ENCODE measurements around the gene FAM47B.

The FAM47B gene

DNA sequence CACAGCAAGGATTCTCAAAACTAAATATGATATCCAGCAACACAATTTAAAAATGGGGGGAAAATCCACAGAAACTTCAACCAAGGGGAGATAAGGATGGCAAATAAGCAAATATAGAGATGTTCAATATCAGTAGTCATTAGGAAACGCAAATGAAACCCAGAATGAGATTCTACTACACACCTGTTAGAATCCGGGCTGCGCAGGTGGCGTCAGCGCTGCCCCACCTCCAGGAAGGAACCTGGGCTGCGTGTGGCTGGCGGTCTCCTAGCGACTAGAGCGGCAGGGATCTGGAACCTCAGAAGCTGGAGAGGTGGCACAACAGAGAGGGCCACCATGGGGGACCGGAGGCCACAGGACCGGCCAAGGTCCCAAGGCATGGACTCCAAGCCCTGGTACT, at the start of gene FAM47B:
TSS of gene FAM47B (plus strand) at position 301 of the 400 bp plus-strand sequence. CDS start at position 337, 36 bp downstream.
- H3K27ac Mint-ChIP-seq = no peak within 1 kb of the TSS
- H3K4me1 Mint-ChIP-seq = no peaks in the 10 kb centered on the region
- H3K9me3 Mint-ChIP-seq = no peaks in the 10 kb centered on the region
- H3K4me3 Mint-ChIP-seq = no peak within 1 kb of the TSS
- ATAC-seq (no peak), DNase-seq (no peak)
- H3K36me3 Mint-ChIP-seq (ENCODE audit: low read depth) = no peaks in the 10 kb centered on the region
- no peaks in the 10 kb centered on the region for H3K27me3 Mint-ChIP-seq

DNA sequence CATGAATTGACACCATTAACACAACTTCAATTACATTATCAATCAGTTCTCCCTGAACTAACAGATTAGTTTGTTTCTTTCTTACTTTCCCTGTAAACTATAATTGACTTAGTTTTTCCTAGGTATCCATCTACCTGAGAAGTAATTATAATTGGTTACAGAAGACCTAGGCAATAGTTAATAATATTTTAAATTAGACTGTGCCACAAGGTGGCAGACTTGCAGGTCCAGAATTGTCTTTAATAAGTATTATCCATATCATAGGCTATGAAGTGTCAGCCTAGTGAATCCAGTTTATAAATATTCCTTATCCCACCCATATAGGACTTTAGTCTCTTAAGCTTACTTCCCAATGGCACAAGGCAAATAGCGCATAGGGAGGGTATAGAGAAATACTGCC, 48.9 kb upstream of the FAM47B start:
- H3K36me3 Mint-ChIP-seq (ENCODE audit: low read depth) = no peaks in the 10 kb centered on the region
- H3K27me3 Mint-ChIP-seq = no peaks in the 10 kb centered on the region
- H3K9me3 Mint-ChIP-seq = no peaks in the 10 kb centered on the region
- no peak overlapping the region for H3K27ac Mint-ChIP-seq
- no peaks in the 10 kb centered on the region for H3K4me1 Mint-ChIP-seq
- DNase-seq = no peak
- H3K4me3 Mint-ChIP-seq = no peak overlapping the region
- no peak for ATAC-seq

DNA sequence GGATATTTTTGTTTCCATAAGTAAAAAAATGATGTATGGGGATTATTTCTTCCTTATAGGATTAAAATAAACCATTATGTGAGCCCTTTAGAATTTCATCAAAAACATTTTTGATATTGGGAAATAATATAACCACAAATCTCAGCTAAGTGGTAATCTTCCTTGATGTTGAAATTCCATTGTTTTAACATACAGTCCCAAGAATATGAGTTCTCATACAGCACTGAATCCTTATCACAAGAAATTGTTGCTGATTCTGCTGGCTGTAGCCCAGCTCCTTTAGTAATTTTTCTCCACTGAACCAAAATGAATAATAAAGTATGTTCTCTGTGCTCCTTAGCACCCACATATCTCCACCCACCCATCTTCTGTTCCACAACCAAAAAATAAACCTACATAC, 41.9 kb upstream of the FAM47B start:
- H3K4me3 Mint-ChIP-seq = no peak overlapping the region
- ATAC-seq (no peak), DNase-seq (no peak)
- no peak overlapping the region for H3K27ac Mint-ChIP-seq
- no peaks in the 10 kb centered on the region for H3K9me3 Mint-ChIP-seq
- no peaks in the 10 kb centered on the region for H3K4me1 Mint-ChIP-seq
- no peaks in the 10 kb centered on the region for H3K36me3 Mint-ChIP-seq (ENCODE audit: low read depth)
- H3K27me3 Mint-ChIP-seq = no peaks in the 10 kb centered on the region

DNA sequence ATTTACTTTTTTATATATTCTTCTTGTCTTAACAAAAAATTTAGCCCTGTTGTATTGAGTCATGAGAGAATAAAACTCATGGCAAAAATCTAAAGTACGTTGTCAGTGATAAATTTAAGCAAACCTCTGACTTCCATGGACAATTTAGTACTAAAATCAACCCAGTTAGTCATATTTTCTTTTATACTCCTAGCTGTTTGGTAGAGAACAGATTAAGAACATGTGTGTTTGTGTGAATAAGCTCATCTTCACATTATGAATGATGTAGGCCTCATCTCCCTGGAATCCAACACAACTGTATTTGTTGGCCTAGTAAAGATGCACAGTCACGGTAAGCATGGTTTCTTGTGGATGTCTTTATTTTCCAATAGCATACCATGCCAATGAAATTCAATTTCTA, 40.8 kb upstream of the FAM47B start:
- ATAC-seq (no peak), DNase-seq (no peak)
- Mint-ChIP-seq H3K9me3 (no peaks in the 10 kb centered on the region), H3K4me1 (no peaks in the 10 kb centered on the region), H3K4me3 (no peak overlapping the region), H3K27ac (no peak overlapping the region), H3K36me3 (ENCODE audit: low read depth) (no peaks in the 10 kb centered on the region), H3K27me3 (no peaks in the 10 kb centered on the region)

DNA sequence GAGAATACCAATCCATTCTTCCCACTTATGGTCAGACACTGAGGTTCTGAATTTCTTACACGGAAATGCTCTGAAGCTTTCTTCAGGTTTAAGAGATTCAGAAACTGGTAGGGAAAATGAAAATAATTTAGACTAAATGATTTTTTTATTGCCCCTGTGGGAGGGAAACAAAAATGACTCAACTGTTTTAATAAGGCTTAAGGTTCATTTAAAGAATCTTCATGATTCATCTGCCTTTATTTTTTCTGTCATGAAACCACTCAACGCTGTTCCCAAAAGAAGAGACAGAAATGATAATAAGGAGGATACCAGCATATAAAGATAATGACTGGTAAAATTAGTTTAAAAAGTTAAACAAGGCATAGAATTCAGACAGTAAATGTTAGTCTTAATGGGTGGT, 39.3 kb upstream of the FAM47B start:
- Mint-ChIP-seq H3K36me3 (ENCODE audit: low read depth) (no peaks in the 10 kb centered on the region), H3K27ac (no peak overlapping the region), H3K27me3 (no peaks in the 10 kb centered on the region), H3K9me3 (no peaks in the 10 kb centered on the region), H3K4me1 (no peaks in the 10 kb centered on the region), H3K4me3 (no peak overlapping the region)
- DNase-seq (no peak), ATAC-seq (no peak)

DNA sequence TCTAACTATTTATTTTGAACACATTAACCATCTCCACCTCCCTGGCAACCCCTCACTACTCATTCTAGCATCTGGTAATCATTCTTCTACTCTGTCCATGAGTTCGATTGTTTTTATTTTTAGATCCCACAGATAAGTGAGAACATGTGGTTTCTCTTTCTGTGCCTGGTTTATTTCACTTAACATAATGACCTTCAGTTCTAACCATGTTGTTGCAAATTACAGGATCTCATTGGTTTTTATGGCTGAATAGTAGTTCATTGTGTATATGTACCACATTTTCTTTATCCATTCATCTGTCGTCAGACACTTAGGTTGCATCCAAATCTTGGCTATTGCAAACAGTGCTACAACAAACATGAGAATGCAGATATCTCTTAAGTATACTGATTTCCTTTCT, 33.4 kb upstream of the FAM47B start:
- no peak for ATAC-seq
- no peaks in the 10 kb centered on the region for H3K4me1 Mint-ChIP-seq
- DNase-seq = no peak
- no peaks in the 10 kb centered on the region for H3K36me3 Mint-ChIP-seq (ENCODE audit: low read depth)
- H3K27me3 Mint-ChIP-seq = no peaks in the 10 kb centered on the region
- peaks cover 6% of the 10 kb centered on the region for H3K9me3 Mint-ChIP-seq
- no peak overlapping the region for H3K27ac Mint-ChIP-seq
- H3K4me3 Mint-ChIP-seq = no peak overlapping the region

DNA sequence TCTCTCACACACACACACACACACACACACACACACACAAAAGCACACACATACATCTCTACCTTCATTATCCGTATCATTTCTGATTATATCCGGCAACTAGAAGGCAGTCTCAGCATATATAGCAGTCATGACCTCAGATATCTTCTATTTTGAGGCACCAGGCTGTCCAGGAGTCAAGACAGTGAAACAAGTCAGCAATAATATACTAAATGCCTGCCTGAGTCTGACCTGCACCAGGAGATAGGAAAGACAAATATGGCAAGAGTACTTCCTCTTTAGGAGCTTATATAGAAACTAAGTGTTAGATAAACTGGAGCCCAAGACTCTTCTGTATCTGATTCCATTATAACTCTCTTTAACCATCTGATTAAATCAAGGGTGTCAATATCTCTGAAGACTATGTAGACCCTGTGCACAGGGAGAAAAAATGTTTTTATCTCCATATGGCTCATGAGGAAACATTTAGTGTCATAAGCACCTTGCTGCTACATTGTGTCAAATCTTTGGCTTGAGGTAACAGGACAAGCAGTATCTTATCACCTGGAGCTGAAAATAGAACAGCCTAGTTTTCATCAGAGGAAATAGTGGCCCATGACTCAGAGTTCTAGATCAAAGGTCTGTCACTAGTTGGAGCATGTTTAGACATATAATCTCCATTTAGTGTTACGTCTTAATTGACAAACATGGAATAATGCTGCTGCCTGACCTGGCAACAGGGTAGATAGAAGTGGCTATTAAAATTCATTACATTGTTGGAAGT, 27.0 kb upstream of the FAM47B start:
- H3K9me3 Mint-ChIP-seq = peaks cover 6% of the 10 kb centered on the region
- ATAC-seq = no peak
- no peaks in the 10 kb centered on the region for H3K36me3 Mint-ChIP-seq (ENCODE audit: low read depth)
- H3K27ac Mint-ChIP-seq = no peak overlapping the region
- no peak for DNase-seq
- no peaks in the 10 kb centered on the region for H3K27me3 Mint-ChIP-seq
- no peaks in the 10 kb centered on the region for H3K4me1 Mint-ChIP-seq
- no peak overlapping the region for H3K4me3 Mint-ChIP-seq

DNA sequence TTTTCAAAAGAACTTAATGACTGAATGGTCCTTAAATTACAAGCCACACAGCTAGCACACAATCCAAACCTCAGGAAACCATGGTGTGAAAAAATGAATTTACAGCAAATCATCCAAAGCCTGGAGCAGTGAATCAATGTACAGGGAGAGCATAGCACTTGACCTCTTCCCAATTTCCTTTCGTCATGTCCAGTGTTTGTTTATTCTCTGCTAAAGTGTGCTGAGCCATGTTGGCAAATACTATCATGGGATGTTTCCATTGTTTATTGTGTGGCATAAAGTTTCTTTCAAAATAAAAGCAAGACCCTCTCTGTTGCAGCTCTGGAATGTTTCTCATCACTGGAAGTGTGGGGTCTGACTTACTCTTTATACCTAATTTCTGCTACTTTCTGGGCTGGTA, 25.4 kb upstream of the FAM47B start:
- Mint-ChIP-seq H3K9me3 (peaks cover 2% of the 10 kb centered on the region), H3K27me3 (no peaks in the 10 kb centered on the region), H3K27ac (no peak overlapping the region), H3K36me3 (ENCODE audit: low read depth) (no peaks in the 10 kb centered on the region), H3K4me1 (no peaks in the 10 kb centered on the region), H3K4me3 (no peak overlapping the region)
- ATAC-seq (no peak), DNase-seq (no peak)

DNA sequence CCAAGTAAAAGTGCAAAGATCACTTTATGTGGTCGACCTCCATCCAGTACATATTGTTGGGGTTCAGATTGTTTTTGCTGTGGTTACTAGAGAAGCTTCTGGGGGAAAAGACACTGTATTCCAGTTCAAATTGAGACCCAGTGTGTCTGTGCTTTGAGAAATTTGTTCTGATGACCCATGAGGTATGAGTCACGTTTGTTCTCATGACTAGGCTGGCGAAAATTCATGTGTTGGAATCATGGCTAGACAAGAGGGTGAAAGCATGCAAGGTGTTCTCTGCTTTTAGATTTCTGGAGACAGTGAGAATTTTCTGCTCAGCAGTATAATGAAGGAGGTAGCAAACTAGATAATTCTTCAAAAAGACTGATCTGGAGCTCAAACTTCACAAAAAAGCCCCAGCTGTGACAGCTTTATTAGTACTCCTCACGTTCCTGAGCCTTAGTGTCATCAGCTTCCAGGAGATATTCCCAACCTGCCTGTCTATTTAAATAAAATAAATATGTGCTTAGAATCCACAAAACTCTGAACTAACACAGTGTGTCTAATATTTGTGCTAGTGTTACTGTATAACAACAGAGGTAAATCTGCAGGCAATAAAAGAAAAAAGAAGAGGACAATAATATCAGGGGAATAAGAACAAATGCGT, 24.4 kb upstream of the FAM47B start:
- Mint-ChIP-seq H3K27ac (no peak overlapping the region), H3K4me1 (no peaks in the 10 kb centered on the region), H3K4me3 (no peak overlapping the region), H3K27me3 (no peaks in the 10 kb centered on the region), H3K36me3 (ENCODE audit: low read depth) (no peaks in the 10 kb centered on the region), H3K9me3 (no peaks in the 10 kb centered on the region)
- DNase-seq (no peak), ATAC-seq (no peak)

DNA sequence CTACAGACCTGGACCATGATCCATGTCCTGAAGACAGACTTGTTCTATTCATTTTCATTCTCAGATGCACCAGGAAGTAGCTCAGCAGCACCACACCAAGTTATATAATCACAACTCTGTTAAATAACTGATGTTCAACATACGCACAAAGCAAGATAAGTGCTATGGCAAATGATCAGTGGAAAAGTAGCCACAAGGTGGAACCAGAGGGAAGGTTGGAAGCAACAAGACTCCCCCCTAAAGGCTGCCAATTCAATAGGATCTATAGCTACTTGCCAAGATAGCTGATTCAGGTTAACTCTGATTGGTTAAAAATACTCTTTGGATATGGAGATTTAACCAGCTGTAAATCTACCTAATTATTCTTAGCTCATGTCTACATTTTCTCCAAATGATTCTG, 23.7 kb upstream of the FAM47B start:
- Mint-ChIP-seq H3K27ac (no peak overlapping the region), H3K4me3 (no peak overlapping the region), H3K27me3 (no peaks in the 10 kb centered on the region), H3K4me1 (no peaks in the 10 kb centered on the region), H3K9me3 (no peaks in the 10 kb centered on the region), H3K36me3 (ENCODE audit: low read depth) (no peaks in the 10 kb centered on the region)
- no peak for DNase-seq
- ATAC-seq = no peak

DNA sequence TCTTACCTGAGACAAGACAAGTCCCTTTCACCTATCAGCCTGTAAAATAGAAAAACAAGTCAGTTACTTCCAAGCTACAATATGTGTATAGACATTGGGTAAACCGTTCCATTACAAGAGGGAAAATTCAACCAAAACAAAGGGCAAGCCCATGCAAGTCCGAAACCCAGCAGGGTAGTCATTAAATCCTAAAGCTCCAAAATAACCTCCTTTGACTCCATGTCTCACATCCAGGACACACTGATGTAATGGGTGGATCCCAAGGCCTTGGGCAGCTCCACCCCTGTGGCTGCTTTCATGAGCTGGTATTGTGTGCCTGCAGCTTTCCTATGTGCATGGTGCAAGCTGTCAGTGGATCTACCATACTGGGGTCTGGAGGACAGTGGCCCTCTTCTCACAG, 14.7 kb upstream of the FAM47B start:
- no peaks in the 10 kb centered on the region for H3K9me3 Mint-ChIP-seq
- no peaks in the 10 kb centered on the region for H3K4me1 Mint-ChIP-seq
- ATAC-seq (no peak), DNase-seq (no peak)
- no peaks in the 10 kb centered on the region for H3K36me3 Mint-ChIP-seq (ENCODE audit: low read depth)
- H3K27me3 Mint-ChIP-seq = no peaks in the 10 kb centered on the region
- no peak overlapping the region for H3K27ac Mint-ChIP-seq
- no peak overlapping the region for H3K4me3 Mint-ChIP-seq

DNA sequence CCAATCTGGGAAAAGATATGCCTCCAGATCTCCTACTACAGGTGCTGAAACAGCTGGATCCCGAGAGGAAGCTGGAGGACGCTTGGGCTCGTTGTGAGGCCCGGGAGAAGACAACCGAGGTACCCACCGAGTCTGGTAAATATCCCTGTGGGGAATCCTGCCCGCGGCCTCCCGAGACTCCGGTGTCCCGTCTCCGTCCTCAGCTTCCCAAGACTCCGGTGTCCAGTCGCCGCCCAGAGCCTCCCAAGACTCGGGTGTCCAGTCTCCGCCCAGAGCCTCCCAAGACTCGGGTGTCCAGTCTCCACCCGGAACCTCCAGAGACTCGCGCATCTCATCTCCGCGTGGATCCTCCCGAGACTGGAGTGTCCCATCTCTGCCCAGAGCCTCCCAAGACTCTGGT, 639 bp downstream of the FAM47B start:
- no peak for DNase-seq
- no peak for ATAC-seq
- no peaks in the 10 kb centered on the region for H3K36me3 Mint-ChIP-seq (ENCODE audit: low read depth)
- H3K4me1 Mint-ChIP-seq = no peaks in the 10 kb centered on the region
- H3K9me3 Mint-ChIP-seq = no peaks in the 10 kb centered on the region
- no peak overlapping the region for H3K27ac Mint-ChIP-seq
- no peaks in the 10 kb centered on the region for H3K27me3 Mint-ChIP-seq
- H3K4me3 Mint-ChIP-seq = no peak overlapping the region

DNA sequence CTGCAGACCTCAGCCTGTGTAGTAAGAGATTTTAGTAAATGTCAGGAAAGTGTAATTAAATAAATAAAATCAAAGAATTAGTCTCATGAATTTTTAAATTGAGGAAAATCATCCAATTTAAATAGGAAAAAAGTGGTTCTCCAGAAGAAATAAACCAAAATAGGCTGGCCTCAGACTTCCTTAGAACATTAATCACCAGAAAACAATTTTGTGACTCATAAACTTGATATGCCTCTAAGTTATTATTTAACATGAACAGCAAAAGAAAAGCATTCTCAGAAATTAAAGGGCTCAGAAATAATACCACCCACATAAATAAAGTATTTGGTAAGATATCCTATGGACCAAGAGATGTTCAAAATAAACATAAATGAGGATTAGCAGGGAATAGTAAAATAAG, 14.3 kb downstream of the FAM47B start:
- Mint-ChIP-seq H3K9me3 (no peaks in the 10 kb centered on the region), H3K4me1 (no peaks in the 10 kb centered on the region), H3K4me3 (no peak overlapping the region), H3K27ac (no peak overlapping the region), H3K36me3 (ENCODE audit: low read depth) (no peaks in the 10 kb centered on the region), H3K27me3 (no peaks in the 10 kb centered on the region)
- no peak for DNase-seq
- ATAC-seq = no peak

DNA sequence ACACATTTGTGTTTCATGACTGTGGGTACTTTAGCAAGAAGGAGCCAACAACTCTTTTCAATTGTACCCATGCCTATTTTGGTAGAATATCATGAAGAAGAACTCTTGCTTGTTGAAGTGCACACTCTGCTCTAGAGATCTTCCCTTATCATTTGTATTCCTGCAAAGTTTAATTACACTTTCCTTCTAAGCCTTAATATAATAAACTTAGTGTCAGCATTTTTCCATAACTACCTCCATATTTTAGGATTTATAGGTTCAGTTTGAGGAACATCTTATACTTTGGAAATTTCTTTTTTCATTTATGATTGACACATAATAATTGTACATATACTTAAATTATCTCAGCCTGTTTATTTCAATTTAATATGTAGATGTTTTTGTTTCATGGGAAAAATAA, 19.1 kb downstream of the FAM47B start:
- no peak overlapping the region for H3K27ac Mint-ChIP-seq
- no peak overlapping the region for H3K4me3 Mint-ChIP-seq
- no peak for ATAC-seq
- no peak for DNase-seq
- no peaks in the 10 kb centered on the region for H3K27me3 Mint-ChIP-seq
- H3K36me3 Mint-ChIP-seq (ENCODE audit: low read depth) = no peaks in the 10 kb centered on the region
- H3K9me3 Mint-ChIP-seq = no peaks in the 10 kb centered on the region
- no peaks in the 10 kb centered on the region for H3K4me1 Mint-ChIP-seq

DNA sequence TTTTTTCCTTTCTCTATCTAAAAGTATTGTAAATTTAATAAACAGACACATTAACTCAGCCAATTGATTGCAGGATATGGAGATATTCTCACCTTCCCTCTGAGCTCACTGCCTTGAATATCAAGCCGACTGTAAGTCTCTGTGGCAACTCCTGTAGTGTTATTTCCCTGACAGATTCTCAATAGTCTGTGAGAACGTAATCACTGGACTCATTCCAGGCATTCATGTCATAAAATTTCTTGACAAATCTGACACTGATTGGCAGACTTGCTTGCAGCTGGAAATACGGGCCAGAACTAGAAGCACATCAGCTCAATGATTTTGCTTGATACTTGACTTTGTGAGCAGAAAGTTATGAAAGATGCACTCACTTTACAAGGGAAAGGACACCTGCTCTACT, 29.6 kb downstream of the FAM47B start:
- H3K27ac Mint-ChIP-seq = no peak overlapping the region
- no peak for ATAC-seq
- H3K4me3 Mint-ChIP-seq = no peak overlapping the region
- no peaks in the 10 kb centered on the region for H3K36me3 Mint-ChIP-seq (ENCODE audit: low read depth)
- DNase-seq = no peak
- no peaks in the 10 kb centered on the region for H3K4me1 Mint-ChIP-seq
- no peaks in the 10 kb centered on the region for H3K9me3 Mint-ChIP-seq
- H3K27me3 Mint-ChIP-seq = no peaks in the 10 kb centered on the region

DNA sequence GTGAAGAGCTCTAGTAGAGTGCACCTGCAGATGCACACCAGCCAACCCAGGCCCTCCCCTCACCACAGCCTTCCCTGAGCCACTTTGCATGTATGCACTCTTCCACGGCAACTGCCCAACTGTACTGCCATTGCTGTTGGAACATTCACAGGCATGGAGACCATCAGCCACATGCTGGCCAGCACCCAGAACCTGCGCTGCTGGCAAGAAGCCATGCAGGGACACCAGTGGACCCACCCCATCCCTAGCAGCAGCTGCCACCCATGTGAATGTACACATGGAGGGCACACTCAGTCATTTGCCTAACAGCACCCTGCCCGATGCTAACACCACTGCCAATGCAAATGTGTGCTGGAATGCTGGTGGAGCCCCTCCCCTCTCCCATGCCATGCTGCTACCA, 35.6 kb downstream of the FAM47B start:
- no peak overlapping the region for H3K27ac Mint-ChIP-seq
- no peaks in the 10 kb centered on the region for H3K27me3 Mint-ChIP-seq

More for the DNA sequence above, 35.6 kb downstream of the FAM47B start:
- Mint-ChIP-seq H3K9me3 (peaks cover 4% of the 10 kb centered on the region), H3K36me3 (ENCODE audit: low read depth) (no peaks in the 10 kb centered on the region), H3K4me1 (no peaks in the 10 kb centered on the region), H3K4me3 (no peak overlapping the region)
- DNase-seq (no peak), ATAC-seq (no peak)

Data from activated naive CD8-positive, alpha-beta T cell treated with anti-CD3 and anti-CD28 coated beads, Interleukin-2, amount 50 U/mL, for 24 hours (primary cell).